Left ventricle myocardium inferior (tissue), 1 donor: ENCODE results near the gene HPCAL1. TPM values are rescaled to one million over a fixed set of nuclear protein-coding genes. Genes with fewer than 3 reads are reported as not detected.

Source experiments
- DNase-seq: peaks from one replicate; pipeline ENCODE4 v3.0.0-alpha.2; 2020
- H3K27ac ChIP-seq: fragments of 200-600 bp; replicated peaks from 2 replicates; pipeline ENCODE4 v1.8.0; 2021
- H3K27me3 ChIP-seq: fragments of 200-600 bp; 2 replicates; pipeline ENCODE4 v1.8.0; 2021; ENCODE audit warnings: low read depth
- H3K36me3 ChIP-seq: fragments of 200-600 bp; 2 replicates; pipeline ENCODE4 v1.8.0; 2021
- H3K4me1 ChIP-seq: fragments of 200-600 bp; 2 replicates; pipeline ENCODE4 v1.8.0; 2021
- H3K4me3 ChIP-seq: fragments of 200-600 bp; 2 replicates; pipeline ENCODE4 v1.8.0; 2021; ENCODE audit warnings: mild to moderate bottlenecking, moderate library complexity
- H3K9me3 ChIP-seq: fragments of 200-600 bp; replicated peaks from 2 replicates; pipeline ENCODE4 v1.8.0; 2021
- CTCF ChIP-seq: fragments of 200-600 bp; IDR thresholded peaks from 2 replicates; pipeline ENCODE4 v1.8.0; 2021; ENCODE audit warnings: antibody characterized with exemption, mild to moderate bottlenecking, borderline replicate concordance
- intact Hi-C: fragments of 100-400 bp; cut with micrococcal nuclease; formaldehyde crosslinking; loops from one replicate; pipeline ENCODE4 v1.11.0; 2022
- total RNA-seq: library from RNA; stranded (reverse); fragmentation: NEBNext Ultra II Directional; extraction: Animal tissue kit (Norgen Biotek cat#: 25700); gene quantifications from one replicate; pipeline ENCODE4 v1.2.1, GENCODE V29; 2021
- donor health status: DM: no; HTN: yes; CAD: no; lungs with severe emphysema.

Gene HPCAL1
- total RNA-seq, 1 donor from 2014 or later = 29.4 TPM

- TF ChIP-seq CTCF = no peak
- intact Hi-C loops = no loop called here
Measured at GRCh38 chr2:10433947-10434885, 131.5 kb downstream of the HPCAL1 start.

GRCh38 chr2:10434886-10435819 lies 132.4 kb downstream of the HPCAL1 start:
- Histone ChIP-seq H3K27ac (no peak overlapping the region), H3K4me3 (no peak overlapping the region), H3K36me3 (peaks cover 5% of the 10 kb centered on the region), H3K9me3 (no peaks in the 10 kb centered on the region), H3K27me3 (peaks cover 23% of the 10 kb centered on the region), H3K4me1 (peaks cover 18% of the 10 kb centered on the region)
- intact Hi-C loops = loop anchor here (5.0 kb wide), 1 partner anchor 308 kb away; no protein-coding TSS in a partner anchor
- peak; percentile 62 for DNase-seq
- TF ChIP-seq CTCF = peak; percentile 97

More at GRCh38 chr2:10433947-10434885, 131.5 kb downstream of the HPCAL1 start:
- Histone ChIP-seq H3K27me3 (peaks cover 23% of the 10 kb centered on the region), H3K4me1 (peaks cover 14% of the 10 kb centered on the region), H3K4me3 (no peak overlapping the region), H3K27ac (no peak overlapping the region), H3K36me3 (no peaks in the 10 kb centered on the region), H3K9me3 (no peaks in the 10 kb centered on the region)
- DNase-seq = no peak

GRCh38 chr2:10435820-10436204 lies 133.1 kb downstream of the HPCAL1 start:
- Histone ChIP-seq H3K27ac (no peak overlapping the region), H3K9me3 (no peaks in the 10 kb centered on the region), H3K4me1 (peaks cover 18% of the 10 kb centered on the region), H3K36me3 (peaks cover 12% of the 10 kb centered on the region), H3K27me3 (peaks cover 21% of the 10 kb centered on the region), H3K4me3 (no peak overlapping the region)
- intact Hi-C loops = loop anchor here (5.0 kb wide), 1 partner anchor 309 kb away; no protein-coding TSS in a partner anchor
- TF ChIP-seq CTCF = no peak
- no peak for DNase-seq

- peaks cover 13% of the 10 kb centered on the region for H3K27me3 ChIP-seq
- H3K4me3 ChIP-seq = no peak overlapping the region
- no peaks in the 10 kb centered on the region for H3K9me3 ChIP-seq
- peaks cover 18% of the 10 kb centered on the region for H3K4me1 ChIP-seq
- intact Hi-C loops = loop anchor here (5.0 kb wide), 1 partner anchor 309 kb away; no protein-coding TSS in a partner anchor
- H3K36me3 ChIP-seq = peaks cover 20% of the 10 kb centered on the region
- no peak for DNase-seq
- TF ChIP-seq CTCF = no peak
- no peak overlapping the region for H3K27ac ChIP-seq
Measured at GRCh38 chr2:10436583-10437110, 133.9 kb downstream of the HPCAL1 start.

GRCh38 chr2:10437806-10438205 lies 135.1 kb downstream of the HPCAL1 start:
- no peak overlapping the region for H3K4me3 ChIP-seq
- no peaks in the 10 kb centered on the region for H3K9me3 ChIP-seq
- H3K36me3 ChIP-seq = peaks cover 31% of the 10 kb centered on the region
- intact Hi-C loops = loop anchor here (5.0 kb wide), 1 partner anchor 311 kb away; no protein-coding TSS in a partner anchor
- H3K27me3 ChIP-seq = peaks cover 3% of the 10 kb centered on the region
- TF ChIP-seq CTCF = no peak
- H3K4me1 ChIP-seq = peaks cover 9% of the 10 kb centered on the region
- no peak overlapping the region for H3K27ac ChIP-seq
- DNase-seq = no peak
